Measurements from ENCODE around the gene PRKCE. TPM values are rescaled to one million over a fixed set of nuclear protein-coding genes. Genes with fewer than 3 reads are reported as not detected.
"Not testable (repeated sequence)": the region's sequence is repeated elsewhere in the genome, so short reads cannot be mapped to it uniquely, and the experiment has no call there.

PRKCE gene
- total RNA-seq, 2 donors from 2014 or later, result 5.8 to 18.1 TPM

DNA sequence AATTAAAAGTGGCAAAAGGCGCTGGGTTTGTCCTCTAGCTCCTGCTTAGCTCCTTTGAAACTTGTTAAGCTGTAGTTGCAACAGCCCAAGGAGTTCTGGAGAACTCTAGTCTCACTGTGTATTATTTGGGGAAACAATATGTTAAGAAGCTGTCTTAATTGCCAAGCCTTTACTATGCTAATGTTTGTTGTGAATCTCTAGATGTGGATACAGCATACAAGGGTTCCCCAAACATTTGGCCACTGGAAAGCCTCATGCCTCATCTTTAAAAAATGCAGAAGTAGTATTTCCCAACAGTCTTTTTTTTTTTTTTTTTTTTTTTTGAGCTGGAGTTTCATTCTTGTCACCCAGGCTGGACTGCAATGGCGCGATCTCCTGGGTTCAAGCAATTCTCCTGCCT lies 236.7 kb downstream of the PRKCE start:
- Histone ChIP-seq H3K27me3 (replicated peaks; ENCODE audit: insufficient read depth) (no peaks in the 10 kb centered on the region), H3K4me3 (no peak overlapping the region), H3K4me1 (ENCODE audit: control insufficient read depth in 1 of 2, low read depth in 2 of 2) (peaks cover 19 to 49% of the 10 kb centered on the region in 2 donors), H3K36me3 (no peaks in the 10 kb centered on the region), H3K27ac (no peak overlapping the region), H3K9me3 (no peaks in the 10 kb centered on the region)
- DNase-seq (ENCODE audit: low spot score), result no peak
- TF ChIP-seq, protein P1, sequence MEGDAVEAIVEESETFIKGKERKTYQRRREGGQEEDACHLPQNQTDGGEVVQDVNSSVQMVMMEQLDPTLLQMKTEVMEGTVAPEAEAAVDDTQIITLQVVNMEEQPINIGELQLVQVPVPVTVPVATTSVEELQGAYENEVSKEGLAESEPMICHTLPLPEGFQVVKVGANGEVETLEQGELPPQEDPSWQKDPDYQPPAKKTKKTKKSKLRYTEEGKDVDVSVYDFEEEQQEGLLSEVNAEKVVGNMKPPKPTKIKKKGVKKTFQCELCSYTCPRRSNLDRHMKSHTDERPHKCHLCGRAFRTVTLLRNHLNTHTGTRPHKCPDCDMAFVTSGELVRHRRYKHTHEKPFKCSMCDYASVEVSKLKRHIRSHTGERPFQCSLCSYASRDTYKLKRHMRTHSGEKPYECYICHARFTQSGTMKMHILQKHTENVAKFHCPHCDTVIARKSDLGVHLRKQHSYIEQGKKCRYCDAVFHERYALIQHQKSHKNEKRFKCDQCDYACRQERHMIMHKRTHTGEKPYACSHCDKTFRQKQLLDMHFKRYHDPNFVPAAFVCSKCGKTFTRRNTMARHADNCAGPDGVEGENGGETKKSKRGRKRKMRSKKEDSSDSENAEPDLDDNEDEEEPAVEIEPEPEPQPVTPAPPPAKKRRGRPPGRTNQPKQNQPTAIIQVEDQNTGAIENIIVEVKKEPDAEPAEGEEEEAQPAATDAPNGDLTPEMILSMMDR (IDR thresholded peaks at IDR 0.05), result no peak
- ATAC-seq (ENCODE audit: insufficient number of reproducible peaks, low FRiP score, low read depth), result no peak

DNA sequence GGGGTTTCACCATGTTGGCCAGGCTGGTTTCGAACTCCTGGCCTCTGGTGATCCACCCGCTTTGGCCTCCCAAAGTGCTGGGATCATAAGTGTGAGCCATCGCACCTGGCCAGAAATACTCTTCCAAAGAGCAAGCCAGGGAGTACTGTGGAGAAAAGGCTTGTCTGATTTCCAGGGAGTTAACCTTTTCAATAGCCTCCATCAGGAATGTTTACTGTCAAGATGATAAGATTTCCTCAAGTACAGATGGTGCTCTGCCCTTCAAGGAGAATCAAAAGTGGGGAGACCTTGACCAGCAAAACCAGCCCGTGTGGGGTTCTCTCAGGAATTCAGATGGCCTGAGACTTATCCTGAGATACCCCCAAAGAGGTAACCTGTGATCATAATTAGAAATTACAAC lies 237.2 kb downstream of the PRKCE start:
- Histone ChIP-seq H3K9me3 (no peaks in the 10 kb centered on the region), H3K4me3 (no peak overlapping the region), H3K27ac (no peak overlapping the region), H3K4me1 (ENCODE audit: control insufficient read depth in 1 of 2, low read depth in 2 of 2) (peaks cover 19 to 45% of the 10 kb centered on the region in 2 donors), H3K27me3 (replicated peaks; ENCODE audit: insufficient read depth) (no peaks in the 10 kb centered on the region), H3K36me3 (no peaks in the 10 kb centered on the region)
- TF ChIP-seq, protein P1 (IDR thresholded peaks at IDR 0.05), result no peak
- no peak for DNase-seq (ENCODE audit: low spot score)
- ATAC-seq (ENCODE audit: insufficient number of reproducible peaks, low FRiP score, low read depth), result no peak

DNA sequence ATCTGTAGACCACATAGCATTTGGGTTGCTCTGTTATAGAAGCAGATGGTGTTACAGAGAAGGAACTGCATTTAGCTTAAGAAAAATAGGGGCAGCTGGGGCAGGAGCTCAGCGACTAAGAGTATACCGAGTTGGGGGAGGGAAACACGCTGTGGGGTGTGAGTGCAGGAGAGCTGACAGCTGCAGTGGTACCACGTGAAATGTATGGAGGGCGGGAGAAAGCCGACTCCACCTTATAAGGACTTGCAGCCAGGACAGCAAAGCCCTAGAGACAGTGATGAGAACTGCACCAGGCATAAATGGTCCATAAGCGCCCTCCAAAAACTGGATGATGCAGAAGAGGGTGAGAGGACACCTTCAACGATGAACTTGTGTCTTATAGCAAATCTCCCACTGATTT lies 237.6 kb downstream of the PRKCE start:
- H3K9me3 ChIP-seq, result no peaks in the 10 kb centered on the region
- H3K4me1 ChIP-seq (ENCODE audit: control insufficient read depth in 1 of 2, low read depth in 2 of 2), result peaks cover 15 to 41% of the 10 kb centered on the region in 2 donors
- ATAC-seq (ENCODE audit: insufficient number of reproducible peaks, low FRiP score, low read depth) (no peak), DNase-seq (ENCODE audit: low spot score) (no peak)
- H3K27ac ChIP-seq, result no peak overlapping the region
- TF ChIP-seq, protein P1 (IDR thresholded peaks at IDR 0.05), result no peak
- no peaks in the 10 kb centered on the region for H3K27me3 ChIP-seq (replicated peaks; ENCODE audit: insufficient read depth)
- no peaks in the 10 kb centered on the region for H3K36me3 ChIP-seq
- H3K4me3 ChIP-seq, result no peak overlapping the region

DNA sequence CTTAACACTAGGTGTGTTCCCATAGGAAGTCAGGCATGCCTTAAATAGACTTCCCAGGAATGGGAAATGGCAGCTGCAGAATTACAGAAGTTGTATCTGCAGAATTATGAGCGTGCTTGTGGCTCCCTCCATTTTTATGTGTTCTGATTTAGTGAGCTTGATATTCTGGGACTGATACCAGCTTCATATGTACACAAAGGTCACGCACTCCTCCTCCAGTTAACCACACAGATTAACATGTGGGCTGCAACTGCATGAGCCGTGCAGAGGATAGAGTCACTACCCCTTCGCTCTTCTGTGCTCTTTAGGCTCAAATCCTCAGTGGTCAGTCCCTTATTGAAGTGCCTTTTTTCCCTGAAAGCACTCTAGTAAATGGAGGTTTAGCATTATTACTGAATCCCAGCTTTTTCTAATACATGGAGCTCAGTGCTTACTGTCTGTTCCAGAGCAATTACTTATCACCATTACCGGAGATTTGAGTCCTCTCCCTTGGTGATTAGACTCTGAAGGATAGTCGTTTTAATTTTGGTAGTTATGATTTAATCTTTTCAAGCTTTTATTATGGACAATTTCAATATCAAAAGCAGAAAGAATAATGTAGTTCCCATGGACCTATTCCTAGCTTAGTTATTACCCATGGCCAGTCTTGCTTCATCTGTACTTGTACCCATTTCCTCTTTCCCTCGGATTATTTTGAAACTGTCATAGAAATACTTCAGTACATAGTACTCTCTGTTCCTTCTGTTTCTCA lies 238.3 kb downstream of the PRKCE start:
- Histone ChIP-seq H3K9me3 (no peaks in the 10 kb centered on the region), H3K4me1 (ENCODE audit: control insufficient read depth in 1 of 2, low read depth in 2 of 2) (peaks cover 9 to 34% of the 10 kb centered on the region in 2 donors), H3K36me3 (no peaks in the 10 kb centered on the region), H3K4me3 (no peak overlapping the region), H3K27ac (peak overlapping the region in 1 of 2 donors; percentile 15), H3K27me3 (replicated peaks; ENCODE audit: insufficient read depth) (no peaks in the 10 kb centered on the region)
- TF ChIP-seq, protein P1 (IDR thresholded peaks at IDR 0.05), result no peak
- DNase-seq (ENCODE audit: low spot score), result no peak
- ATAC-seq (ENCODE audit: insufficient number of reproducible peaks, low FRiP score, low read depth), result no peak

DNA sequence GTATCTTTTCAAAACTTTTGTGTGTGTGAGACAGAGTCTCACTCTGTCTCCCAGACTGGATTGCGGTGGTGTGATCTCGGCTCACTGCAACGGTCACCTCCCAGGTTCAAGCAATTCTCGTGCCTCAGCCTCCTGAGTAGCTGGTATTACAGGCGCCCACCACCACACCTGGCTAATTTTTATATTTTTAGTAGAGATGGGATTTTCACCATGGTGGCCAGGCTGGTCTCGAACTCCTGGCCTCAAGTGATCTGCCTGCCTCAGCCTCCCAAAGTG lies 238.8 kb downstream of the PRKCE start:
- H3K4me3 ChIP-seq; H3K9me3 ChIP-seq; H3K27me3 ChIP-seq (replicated peaks; ENCODE audit: insufficient read depth); H3K27ac ChIP-seq; DNase-seq (ENCODE audit: low spot score); ATAC-seq (ENCODE audit: insufficient number of reproducible peaks, low FRiP score, low read depth); H3K36me3 ChIP-seq: not testable (repeated sequence)
- peaks cover 9 to 30% of the 10 kb centered on the region in 2 donors for H3K4me1 ChIP-seq (ENCODE audit: control insufficient read depth in 1 of 2, low read depth in 2 of 2)

DNA sequence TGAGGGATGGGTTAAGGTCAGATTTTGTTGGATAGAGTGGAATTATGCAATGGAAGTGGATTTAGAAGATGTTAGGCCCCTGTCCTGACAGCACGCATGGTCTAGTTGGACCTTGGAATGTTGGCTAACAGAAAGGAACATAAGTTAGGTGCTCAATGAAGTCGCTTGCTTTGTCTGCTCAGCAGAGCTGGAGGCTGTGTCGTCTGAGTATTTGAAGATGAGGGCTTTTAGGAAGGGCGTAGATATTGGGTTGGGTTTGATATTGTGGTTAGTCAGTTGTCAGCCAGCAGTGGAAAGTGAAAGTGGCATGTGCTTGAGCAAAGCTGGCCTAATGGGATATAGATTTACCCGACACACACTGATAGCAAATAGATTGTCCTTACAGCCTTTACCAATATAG lies 239.3 kb downstream of the PRKCE start:
- H3K4me3 ChIP-seq, result no peak overlapping the region
- no peaks in the 10 kb centered on the region for H3K36me3 ChIP-seq
- TF ChIP-seq, protein P1 (IDR thresholded peaks at IDR 0.05), result no peak
- H3K27ac ChIP-seq, result no peak overlapping the region
- H3K9me3 ChIP-seq, result no peaks in the 10 kb centered on the region
- no peak for ATAC-seq (ENCODE audit: insufficient number of reproducible peaks, low FRiP score, low read depth)
- H3K27me3 ChIP-seq (replicated peaks; ENCODE audit: insufficient read depth), result no peaks in the 10 kb centered on the region
- no peak for DNase-seq (ENCODE audit: low spot score)
- H3K4me1 ChIP-seq (ENCODE audit: control insufficient read depth in 1 of 2, low read depth in 2 of 2), result peaks cover 7 to 28% of the 10 kb centered on the region in 2 donors
